HK-2 (cell line): Measurements from ENCODE around the gene SLC12A7.
"Not testable (repeated sequence)": the region's sequence is repeated elsewhere in the genome, so short reads cannot be mapped to it uniquely, and the experiment has no call there.

Source experiments
- DNase-seq: peaks from one replicate; pipeline ENCODE4 v3.0.0-alpha.2; 2018; ENCODE audit not compliant: unreplicated experiment

SLC12A7 gene

DNA sequence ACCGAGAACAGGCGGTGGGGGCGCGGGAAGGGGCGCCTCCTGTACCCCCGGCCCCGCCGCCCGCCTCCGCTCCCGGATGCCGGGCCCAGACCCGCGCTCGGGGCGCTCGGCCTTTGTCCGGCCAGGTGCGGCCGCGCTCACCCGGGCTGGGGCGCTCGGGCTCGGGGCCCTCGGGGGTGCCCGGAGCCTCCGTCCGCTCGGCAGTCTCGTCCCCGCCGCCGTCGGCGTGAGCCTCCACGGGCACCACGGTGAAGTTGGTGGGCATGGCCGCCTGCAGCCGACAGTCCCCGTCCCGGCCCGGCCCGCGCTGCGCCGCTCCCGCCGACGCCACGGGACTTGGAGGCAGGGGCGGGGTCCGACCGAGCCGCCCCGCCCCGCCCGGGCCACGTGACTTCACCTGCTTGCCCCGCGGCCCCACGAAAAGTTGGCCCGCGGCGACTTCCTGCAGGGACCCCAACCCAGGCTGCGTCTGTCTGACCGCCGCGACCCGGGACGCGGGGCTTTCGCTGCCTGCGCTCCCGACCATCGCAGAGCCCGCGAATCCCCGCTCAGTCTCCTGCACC, at the start of gene SLC12A7:
Gene SLC12A7 (minus strand): TSS at position 337 of the 563 bp plus-strand sequence. CDS start 72 bp downstream, at position 265.
- DNase-seq, result peak; percentile 54

DNA sequence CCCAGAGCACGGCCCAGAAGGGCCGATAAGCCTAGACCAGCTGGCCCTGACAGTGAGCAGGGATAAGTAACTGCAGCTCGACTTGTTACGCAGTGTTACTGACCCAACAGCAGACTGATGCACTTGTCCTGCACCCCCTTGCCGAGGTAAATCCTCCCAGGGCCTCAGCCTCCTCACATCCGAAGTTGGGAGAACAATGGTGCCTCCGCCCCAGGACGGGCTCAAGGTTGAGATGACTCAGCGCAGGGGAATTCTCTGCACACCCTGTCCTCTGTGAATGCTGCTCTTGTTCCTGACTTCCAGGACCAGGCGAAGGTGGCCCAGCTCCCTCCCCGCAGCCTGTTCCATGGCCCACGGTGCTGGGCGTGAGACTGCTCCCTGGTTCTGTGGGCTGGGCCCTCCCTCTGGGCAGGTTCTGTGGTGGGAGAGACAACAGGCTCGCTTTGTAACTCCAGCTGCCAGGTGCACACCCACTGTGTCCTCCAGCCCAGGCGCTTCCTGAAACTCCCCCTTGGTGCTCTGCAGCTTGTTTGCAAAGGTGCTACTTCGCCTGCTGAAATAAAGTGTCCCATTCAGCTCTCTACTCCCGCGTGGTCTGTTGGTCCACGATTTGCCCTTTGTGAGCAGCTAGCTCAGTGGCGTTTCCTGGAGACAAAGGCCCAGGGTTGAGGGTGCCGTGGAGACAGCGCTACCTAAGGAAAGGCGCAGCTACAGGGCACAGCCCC, 49.4 kb upstream of the SLC12A7 start:
- no peak for DNase-seq

DNA sequence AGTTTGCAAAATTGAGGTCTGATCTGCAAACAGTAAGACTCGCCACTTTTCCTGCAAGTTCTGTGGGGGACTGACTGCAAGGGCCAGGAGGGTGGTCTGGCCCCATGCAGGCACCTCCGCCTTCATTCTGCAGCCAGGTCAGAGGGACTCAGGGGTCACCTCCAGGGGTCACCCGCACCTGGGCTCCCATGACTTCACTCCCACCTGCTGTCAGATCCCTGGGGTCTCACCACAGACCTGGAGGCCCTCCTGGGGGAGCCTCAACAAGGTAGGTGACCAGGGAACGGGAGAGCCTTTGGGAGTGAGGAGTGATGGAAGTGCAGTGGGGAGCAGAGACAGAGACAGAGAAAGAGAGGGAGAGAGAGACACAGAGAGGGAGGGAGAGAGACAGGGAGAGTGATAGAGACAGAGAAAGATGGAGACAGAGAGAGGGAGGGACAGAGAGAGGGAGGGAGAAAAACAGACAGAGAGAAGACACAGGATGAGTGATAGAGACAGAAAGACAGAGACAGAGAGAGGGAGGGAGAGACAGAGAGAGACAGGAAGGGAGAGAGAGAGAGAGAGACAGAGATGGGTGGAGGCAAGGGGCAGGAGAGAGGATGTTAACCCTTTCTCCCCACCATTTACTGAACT, 48.0 kb upstream of the SLC12A7 start:
- no peak for DNase-seq

DNA sequence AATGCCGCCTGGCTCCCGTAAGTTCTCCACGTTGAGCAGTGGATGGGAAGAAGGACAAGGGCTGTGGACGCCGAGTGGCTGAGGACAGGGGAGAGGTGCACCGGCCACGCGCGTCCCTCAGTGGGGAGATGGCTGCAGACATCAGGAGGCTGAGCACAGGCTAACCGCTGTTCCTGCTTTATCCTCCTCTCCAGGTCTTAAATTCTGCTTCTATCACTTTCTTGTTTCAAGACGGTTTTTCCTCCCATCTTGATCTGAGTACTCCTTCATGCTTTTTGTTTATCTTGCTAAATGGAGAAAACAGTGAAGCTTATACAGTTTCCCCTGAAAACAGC, 47.4 kb upstream of the SLC12A7 start:
- DNase-seq, result no peak

DNA sequence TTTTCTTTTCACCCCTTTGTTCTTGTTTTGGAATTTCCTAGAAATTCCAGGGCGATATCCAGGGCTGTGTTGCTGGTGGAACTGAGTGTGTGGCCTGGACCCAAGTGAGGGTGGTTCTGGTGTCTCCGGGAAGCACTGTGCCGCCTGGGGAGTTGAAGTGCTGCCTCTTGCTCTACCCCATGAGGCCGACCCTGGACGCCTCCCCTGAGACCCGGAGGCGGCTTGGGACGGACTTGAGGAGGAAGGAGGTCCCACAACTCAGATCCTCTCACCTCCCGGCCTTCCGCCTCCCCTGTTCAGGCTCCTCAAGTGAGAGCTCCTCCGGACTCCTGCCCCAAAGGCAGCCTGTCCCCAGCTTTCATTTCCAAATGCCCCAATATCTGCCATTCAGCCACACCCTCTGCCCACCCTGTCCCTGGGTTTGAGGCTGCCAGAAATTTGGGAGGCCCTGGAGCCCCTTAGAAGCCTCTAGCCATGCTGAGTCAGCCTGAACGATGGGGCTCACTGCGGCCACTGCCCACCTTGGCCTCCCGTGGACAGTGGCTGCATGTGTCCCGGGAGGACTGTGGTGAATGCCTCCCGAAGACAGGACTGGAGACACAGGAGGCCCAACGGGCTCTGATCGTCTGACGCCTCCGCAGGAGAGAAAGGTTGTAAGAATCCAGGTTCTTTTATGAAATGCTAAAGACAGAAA, 46.9 kb upstream of the SLC12A7 start:
- DNase-seq, result no peak

DNA sequence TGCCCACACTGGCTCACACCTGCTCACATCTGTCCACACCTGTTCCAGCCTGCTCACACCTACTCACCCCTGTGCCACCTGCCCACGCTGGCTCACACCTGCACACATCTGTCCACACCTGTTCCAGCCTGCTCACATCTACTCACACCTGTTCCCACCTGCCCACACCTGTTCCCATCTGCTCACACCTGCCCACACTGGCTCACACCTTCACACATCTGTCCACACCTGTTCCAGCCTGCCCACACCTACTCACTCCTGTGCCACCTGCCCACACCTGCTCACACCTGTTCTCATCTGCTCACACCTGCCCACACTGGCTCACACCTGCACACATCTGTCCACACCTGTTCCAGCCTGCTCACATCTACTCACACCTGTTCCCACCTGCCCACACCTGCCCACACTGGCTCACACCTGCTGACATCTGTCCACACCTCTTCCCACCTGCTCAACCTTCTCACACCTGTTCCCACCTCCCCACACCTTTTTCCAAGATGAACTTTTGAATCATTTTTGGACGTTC, 45.7 kb upstream of the SLC12A7 start:
- not testable (repeated sequence) for DNase-seq

DNA sequence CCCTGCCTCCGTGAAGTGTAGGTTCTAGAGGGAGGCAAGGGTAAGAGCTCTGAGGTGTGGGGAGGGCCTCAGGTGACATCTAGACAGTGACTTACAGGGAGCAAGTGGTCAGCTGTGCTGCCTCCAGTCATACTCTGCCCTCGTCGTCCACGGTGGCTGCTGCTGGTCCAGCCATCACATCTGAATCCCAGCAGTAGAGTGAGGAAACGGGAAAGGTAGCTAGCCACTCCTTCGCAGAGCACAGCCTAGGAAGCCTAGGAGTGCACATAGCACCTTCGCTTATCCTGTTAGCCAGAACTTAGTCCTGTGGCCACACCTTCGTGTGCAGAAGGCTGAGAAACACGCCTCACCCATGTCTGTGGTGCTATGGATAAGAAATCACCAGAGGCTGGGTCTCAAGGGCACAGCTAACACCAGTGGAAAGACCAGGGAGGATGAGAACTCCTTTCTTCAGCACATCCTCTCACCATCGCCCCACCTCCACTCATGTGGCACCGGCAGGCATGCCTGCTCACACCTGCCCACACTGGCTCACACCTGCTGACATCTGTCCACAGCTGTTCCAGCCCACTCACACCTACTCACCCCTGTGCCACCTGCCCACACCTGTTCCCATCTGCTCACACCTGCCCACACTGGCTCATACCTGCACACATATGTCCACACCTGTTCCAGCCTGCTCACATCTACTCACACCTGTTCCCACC, 45.0 kb upstream of the SLC12A7 start:
- DNase-seq, result no peak

DNA sequence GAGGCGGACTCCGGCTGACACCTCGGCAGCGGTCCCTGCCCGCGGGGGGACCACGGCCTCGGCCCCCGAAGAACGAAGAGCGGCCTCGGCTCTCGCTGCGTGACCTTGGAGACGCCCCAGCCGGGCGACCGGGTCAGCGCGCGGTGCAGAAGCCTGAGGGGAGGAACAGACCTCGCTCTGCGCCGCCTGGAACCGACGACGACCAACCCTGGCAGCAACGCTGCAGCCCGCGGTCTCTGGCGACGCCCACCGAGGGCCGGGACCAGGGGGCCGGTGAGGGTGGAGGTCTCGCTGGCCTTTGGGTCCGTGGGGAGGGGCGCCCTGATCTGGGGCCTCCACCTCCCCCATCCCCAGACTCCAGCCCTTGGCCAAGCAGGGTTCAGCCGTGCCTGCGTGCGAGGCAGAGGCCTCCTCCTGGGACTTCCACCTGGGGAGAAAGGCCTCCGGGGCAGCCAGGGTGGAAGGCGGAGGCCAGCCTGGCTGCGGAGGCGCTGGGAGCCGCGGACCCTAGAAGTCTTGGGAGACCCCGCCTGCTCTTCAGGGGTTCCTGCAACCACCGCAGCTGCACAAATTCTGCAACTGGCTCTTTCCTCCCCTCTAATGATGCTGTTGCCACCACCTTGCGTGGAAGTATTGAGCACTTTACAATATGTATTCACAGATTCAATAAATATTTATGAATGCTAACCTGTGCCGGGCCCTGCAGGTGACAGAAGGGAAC, 44.3 kb upstream of the SLC12A7 start:
- no peak for DNase-seq

DNA sequence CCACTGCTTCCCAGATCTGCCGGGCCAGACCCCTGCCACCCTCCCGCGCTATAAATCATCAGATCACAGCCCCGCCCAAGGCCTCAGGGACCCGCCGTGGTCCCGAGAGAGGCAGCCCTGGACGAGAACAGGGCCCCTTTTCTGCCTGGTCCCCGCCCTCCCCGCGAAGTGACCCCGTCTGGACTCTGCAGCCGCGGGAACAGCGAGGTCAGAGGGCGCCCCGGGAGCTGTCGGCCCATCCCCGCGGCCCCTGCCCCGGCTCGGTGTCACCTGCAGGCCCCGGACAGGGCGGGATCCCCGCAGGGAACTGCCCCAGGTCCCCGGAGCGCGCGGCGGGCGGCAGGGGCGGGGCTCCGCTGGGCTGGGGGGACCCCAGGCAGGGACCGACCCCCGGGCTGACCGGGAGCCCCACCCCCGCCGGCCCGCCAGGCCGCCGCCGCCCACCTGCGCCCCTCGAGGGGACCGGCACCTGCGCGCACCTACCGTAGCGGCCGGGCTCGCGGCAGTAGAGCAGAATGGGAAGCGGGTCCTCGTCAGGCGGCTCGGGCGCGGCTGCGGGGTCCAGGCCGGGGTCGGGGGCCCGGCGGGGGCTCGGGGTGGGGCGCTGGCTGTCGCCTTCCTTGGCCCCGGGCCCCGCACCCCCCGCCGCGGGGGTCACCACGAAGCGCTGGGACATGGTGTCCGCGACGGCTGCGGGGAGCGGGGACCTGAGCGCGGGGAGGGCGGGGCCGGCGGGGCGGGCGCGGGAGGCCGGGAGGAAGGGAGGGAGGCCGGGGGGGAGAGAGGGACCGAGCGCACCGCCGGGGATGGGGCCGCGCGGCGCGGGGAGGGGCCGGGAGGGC, 43.5 kb upstream of the SLC12A7 start:
- no peak for DNase-seq

DNA sequence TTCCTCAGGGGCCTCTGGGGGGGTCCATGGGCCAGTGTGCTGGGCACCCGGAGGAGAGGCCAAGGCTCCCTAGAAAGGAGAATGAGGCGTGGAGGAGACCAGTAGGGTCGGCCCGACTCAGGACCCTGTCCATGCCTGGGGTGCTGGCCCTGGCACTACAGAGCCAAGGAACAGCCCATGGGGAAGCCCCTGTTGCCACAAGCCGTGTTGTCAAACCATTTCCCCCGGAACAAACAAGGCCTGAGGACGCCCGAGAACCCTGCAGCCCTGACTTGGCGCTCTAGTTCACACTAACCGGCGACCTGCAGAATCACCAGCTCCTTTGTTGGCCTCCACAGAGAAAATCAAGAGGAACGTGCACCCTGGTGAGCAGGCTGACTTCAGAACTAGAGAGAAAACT, 41.6 kb upstream of the SLC12A7 start:
- no peak for DNase-seq

DNA sequence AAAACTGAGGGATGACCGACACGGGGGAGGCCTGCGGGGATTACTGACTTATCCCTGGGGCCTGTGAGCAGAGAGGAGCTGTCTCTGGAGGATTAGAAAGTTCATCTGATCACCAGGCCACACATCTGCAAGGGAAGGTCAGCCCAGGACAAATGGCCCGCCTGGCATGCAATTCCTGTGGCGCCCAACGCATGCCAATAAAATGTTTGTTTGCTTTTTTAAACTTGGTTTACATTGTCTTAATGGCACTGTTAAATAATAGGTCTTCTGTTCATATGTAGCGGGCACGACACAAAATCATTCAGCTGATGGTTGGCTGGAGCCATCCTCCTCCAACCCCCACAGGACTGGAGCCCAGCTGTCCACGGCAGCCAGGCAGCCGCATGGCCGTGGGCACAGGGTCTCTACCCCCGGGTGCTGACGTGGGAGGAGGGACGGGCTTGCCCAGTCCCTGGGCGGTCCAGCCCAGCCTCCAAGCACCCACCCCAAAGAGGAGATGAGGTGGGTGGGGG, 41.0 kb upstream of the SLC12A7 start:
- no peak for DNase-seq

DNA sequence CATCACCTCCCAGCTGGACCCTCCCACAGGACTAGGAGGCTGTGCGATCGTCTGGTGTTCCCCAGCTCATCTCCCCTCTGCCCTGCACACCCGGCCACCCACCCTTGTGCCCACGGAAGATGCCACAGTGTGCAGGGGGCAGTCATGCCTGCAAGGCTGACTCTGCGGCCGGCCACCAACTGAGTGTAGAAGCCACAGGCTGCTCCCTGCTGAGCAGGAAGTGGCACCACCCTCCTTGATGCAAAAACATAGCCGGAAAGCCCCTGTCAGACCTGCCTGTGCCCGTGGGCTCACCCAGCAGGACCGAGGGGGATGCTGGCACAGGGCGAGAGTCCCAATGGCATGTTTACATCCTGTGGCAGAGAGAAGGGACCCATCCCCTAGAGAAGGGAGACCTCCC, 40.3 kb upstream of the SLC12A7 start:
- no peak for DNase-seq

DNA sequence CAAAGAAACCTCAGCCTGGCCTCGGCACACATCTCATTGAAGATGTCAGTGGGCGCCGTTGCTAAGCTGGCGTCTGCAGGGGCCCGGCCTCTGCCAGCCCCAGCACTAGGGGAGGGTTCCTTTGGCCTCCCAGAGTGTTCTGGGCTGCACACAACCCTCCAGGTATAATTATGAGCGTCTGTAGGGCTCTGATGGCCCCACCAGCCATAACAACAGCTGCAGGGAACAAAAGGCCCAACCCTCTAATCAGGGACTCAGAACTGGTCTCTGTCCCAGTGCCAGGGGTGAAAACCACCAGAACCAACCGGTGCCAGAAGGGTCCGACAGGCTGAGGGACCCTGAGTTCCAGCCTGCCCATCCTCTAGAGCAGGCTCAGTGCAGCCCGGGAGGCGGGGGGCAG, 39.5 kb upstream of the SLC12A7 start:
- DNase-seq, result no peak

DNA sequence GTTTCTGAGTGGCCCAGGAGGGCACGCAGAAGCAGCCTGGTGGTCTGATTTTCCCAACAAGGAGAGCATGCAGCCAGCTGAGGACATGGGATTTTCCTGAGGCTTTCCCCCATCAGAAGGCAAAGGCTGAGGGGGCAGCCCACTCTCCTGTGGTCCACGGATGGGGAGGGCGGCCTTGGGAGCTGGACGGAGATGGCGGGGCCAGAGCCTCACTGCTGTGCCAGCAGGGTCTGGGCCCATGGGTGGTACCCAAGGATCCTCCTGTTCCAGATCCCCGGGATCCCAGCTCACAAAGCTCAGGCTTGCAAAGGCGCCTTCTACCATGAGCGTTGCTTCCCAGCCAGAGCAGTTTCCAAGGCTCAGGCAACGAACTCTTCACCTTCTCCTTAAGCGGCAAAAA, 39.0 kb upstream of the SLC12A7 start:
- DNase-seq, result no peak

DNA sequence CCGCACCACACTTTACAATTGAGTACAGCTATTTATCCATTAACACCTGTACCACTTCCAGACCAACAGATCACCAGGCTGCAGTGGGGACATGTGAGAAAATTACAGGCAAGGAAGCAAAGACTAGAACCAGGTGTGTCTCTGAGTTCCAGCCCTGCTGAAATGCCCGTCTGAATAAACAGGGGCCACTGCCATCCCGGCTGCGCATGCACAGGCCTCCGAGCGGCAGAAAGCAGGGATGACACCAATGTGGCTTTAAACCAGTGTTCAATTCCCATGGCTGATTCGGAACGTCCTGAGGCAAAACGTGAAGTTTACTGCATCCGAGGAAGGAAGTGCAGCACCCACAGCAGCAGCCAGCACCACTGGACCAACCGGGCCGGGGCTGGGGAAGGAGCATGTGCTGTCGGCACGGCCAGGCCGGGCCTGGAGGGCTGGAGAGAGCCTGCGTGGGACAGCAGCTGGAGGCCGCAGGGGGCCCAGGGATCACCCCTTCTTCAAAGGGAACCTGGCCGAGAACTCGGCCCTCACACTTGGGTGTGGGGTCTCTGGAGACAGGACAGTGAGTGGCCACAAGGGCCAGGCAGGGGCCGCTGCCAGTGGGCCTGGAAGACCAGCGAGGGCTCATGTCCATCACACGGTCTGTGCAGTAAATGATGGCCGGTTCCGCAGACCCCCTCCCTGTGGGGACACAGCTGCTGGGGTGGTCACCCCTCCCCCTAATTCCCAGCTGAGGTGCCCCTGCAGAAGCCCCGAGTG, 33.0 kb upstream of the SLC12A7 start:
- DNase-seq, result no peak

DNA sequence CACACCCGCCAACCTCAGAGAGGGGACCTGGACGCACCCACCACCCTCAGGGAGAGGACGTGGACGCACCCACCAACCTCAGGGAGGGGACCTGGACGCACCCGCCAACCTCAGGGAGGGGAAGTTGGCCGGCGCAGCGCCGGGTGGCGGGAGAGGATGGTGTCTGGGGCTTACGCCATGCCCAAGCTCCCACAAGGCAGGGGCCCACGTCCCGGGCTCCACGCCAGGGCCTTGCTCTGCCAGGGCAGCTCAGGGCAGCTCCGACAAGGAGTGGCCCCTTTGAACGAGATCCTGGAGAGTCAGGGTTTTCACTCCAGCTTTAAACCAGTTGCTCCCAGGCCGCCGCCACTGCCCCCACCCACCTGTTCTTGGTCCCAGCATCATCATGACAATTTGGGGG, 32.2 kb upstream of the SLC12A7 start:
- no peak for DNase-seq

DNA sequence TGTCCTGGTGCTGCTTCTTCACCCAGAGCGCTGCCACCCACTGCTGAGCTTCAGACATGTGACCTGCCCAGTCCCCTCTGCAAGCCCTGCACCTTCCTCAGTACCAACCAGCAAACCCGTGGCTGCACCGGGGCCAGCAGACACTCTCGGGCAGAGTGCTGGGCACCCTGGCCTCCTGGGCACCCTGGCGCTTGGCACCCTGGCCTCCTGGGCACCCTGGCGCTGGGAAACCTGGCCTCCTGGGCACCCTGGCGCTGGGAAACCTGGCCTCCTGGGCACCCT, 31.7 kb upstream of the SLC12A7 start:
- no peak for DNase-seq

DNA sequence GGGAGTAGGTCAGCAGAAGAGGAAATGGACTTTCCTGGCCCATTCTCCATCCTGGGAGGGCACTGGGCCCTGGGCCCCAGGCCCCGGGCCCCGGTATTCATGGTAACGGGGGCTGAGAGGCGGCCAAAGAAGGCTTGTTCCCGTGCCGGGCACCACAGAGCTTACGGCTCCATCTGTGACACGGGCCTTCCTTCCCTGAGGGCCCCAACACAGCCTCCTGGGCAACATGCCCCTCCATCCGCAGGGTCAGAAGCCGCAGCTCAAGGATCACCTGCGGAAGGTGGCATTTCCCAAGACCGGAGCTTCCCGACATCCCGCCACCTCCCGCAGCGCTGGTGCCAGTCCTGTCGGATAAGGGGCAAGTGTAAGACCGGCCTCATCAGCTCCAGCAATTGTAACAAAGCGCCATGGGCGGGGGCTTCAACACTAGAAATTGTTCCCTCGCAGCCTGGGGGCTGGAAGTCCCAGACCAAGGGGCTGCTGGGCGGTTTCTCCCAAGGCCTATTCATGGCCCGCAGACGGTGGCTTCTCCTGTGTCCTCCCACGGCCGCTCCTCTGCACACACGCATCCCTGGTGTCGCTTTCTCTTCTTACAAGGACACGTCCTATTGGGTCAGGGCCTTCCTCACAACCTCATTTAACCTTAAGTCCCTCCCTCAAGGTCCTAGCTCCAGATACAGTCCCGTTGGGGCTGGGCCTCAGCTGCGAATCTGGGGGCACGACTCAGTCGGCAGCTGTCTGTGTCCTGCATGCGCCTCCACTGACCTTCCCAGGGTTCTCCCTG, 31.2 kb upstream of the SLC12A7 start:
- no peak for DNase-seq

DNA sequence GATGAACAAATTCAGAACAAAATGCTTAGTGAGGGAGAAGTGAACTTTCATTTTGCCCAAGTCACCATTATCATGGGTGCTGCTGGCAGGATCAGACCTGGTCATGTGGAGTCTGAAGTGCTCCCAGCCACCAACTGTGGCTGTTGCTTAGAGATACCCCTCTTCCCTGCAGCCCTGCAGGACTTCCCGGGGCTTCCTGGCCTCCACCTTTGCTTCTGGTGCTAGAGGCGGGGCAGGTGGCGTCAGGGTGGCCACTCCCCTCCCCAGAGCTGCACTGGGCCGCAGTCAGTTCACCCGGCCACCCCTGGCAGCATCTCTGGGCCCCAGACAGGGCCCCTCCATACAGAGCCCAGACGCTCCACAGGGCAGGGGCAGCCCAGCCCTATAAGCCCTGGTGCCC, 30.0 kb upstream of the SLC12A7 start:
- DNase-seq, result no peak
